ENCODE measurements around the gene BBS5.
"Not testable (repeated sequence)": the region's sequence is repeated elsewhere in the genome, so short reads cannot be mapped to it uniquely, and the experiment has no call there.

GRCh38 chr2:169434236-169434635, 45.1 kb upstream of the BBS5 start:
- not testable (repeated sequence) for TF ChIP-seq CTCF, EP300 (IDR thresholded peaks at IDR 0.05)
